Hepatocyte (in vitro differentiated cells): ENCODE measurements around the gene VNN1. TPM values are rescaled to one million over a fixed set of nuclear protein-coding genes. Genes with fewer than 3 reads are reported as not detected.

Experiments
- DNase-seq: peaks from one replicate; pipeline ENCODE4 v3.0.0-alpha.2; 2016; ENCODE audit warnings: low spot score
- H2AFZ ChIP-seq: fragments of 200-600 bp; sonication (generic); 2 replicates; pipeline ENCODE4 v1.6.0; 2016; ENCODE audit warnings: antibody characterized with exemption, mild to moderate bottlenecking
- H3K27ac ChIP-seq: fragments of 200-600 bp; sonication (generic); 2 replicates; pipeline ENCODE4 v1.5.1; 2016; ENCODE audit warnings: mild to moderate bottlenecking
- H3K27me3 ChIP-seq: fragments of 200-600 bp; sonication (generic); 2 replicates; pipeline ENCODE4 v1.6.1; 2016
- H3K36me3 ChIP-seq: fragments of 200-600 bp; sonication (generic); replicated peaks from 2 replicates; pipeline ENCODE4 v1.5.1; 2016; ENCODE audit warnings: low read depth; ENCODE audit not compliant: insufficient read depth
- H3K4me1 ChIP-seq: fragments of 200-600 bp; sonication (generic); 2 replicates; pipeline ENCODE4 v1.5.1; 2016; ENCODE audit warnings: mild to moderate bottlenecking, moderate library complexity; ENCODE audit not compliant: insufficient read depth
- H3K4me2 ChIP-seq: fragments of 200-600 bp; sonication (generic); 2 replicates; pipeline ENCODE4 v1.6.0; 2016
- H3K4me3 ChIP-seq: fragments of 200-600 bp; sonication (generic); 2 replicates; pipeline ENCODE4 v1.5.1; 2016; ENCODE audit warnings: mild to moderate bottlenecking
- H3K79me2 ChIP-seq: fragments of 200-600 bp; sonication (generic); 2 replicates; pipeline ENCODE4 v1.6.0; 2017; ENCODE audit warnings: mild to moderate bottlenecking
- H3K9me2 ChIP-seq: fragments of 200-600 bp; sonication (generic); replicated peaks from 2 replicates; pipeline ENCODE4 v1.6.0; 2017; ENCODE audit warnings: mild to moderate bottlenecking; ENCODE audit not compliant: insufficient read depth
- H3K9me3 ChIP-seq: fragments of 200-600 bp; sonication (generic); 2 replicates; pipeline ENCODE4 v1.5.1; 2016; ENCODE audit warnings: low read depth, mild to moderate bottlenecking
- H4K20me1 ChIP-seq: fragments of 200-600 bp; sonication (generic); 2 replicates; pipeline ENCODE4 v1.6.0; 2016; ENCODE audit warnings: mild to moderate bottlenecking; ENCODE audit not compliant: insufficient read depth, poor library complexity, severe bottlenecking
- CTCF ChIP-seq: fragments of 200-600 bp; sonication (generic); IDR thresholded peaks from 2 replicates; pipeline ENCODE4 v1.5.1; 2016; ENCODE audit warnings: antibody characterized with exemption, mild to moderate bottlenecking; ENCODE audit not compliant: poor library complexity
- EZH2 ChIP-seq: fragments of 200-600 bp; sonication (generic); IDR thresholded peaks from 2 replicates; pipeline ENCODE4 v1.6.1; 2016; ENCODE audit warnings: antibody characterized with exemption, mild to moderate bottlenecking, borderline replicate concordance
- EZH2phosphoT487 ChIP-seq: fragments of 200-600 bp; sonication (generic); IDR thresholded peaks from one replicate; pipeline ENCODE4 v1.6.1; 2018; ENCODE audit warnings: antibody characterized with exemption, mild to moderate bottlenecking, low read depth, moderate library complexity; ENCODE audit not compliant: unreplicated experiment, severe bottlenecking
- WGBS: methylation state at CpG from one replicate; pipeline ENCODE4 v1.1.6; 2016; ENCODE audit warnings: low lambda C conversion rate; ENCODE audit errors: missing lambda C conversion rate; 5-methylcytosine and 5-hydroxymethylcytosine counted together
- polyA plus RNA-seq: library from polyadenylated mRNA; unstranded; fragments of >200 nt; fragmentation: Nextera tagmentation; extraction: Ambion mirVana; gene quantifications from 2 replicates; pipeline ENCODE4 v1.2.1, GENCODE V29; 2016
- total RNA-seq: library from RNA; depleted of rRNA; stranded (reverse); fragments of >200 nt; gene quantifications from 2 replicates; pipeline ENCODE4 v1.2.3, GENCODE V29; 2014

The VNN1 gene
- total and polyA plus RNA-seq, 2 experiments from 2014 or later = 0.93 to 1.4 TPM

- Histone ChIP-seq H3K79me2 (no peaks in the 10 kb centered on the region), H3K9me3 (no peaks in the 10 kb centered on the region), H3K4me3 (no peak overlapping the region), H4K20me1 (no peaks in the 10 kb centered on the region), H3K27ac (no peak overlapping the region), H3K4me2 (no peak overlapping the region), H3K27me3 (no peaks in the 10 kb centered on the region), H3K4me1 (peaks cover 7% of the 10 kb centered on the region), H3K36me3 (no peaks in the 10 kb centered on the region), H3K9me2 (no peaks in the 10 kb centered on the region), H2AFZ (no peak overlapping the region)
- TF ChIP-seq EZH2phosphoT487 = no peak
- TF ChIP-seq CTCF = peak; percentile 40
- TF ChIP-seq EZH2 = no peak
- DNase-seq = peak; percentile 64
- 46% methylated on average over 5 of the region's 5 CpGs for WGBS
Observed at GRCh38 chr6:132715204-132715603, 1.3 kb upstream of the VNN1 start.

- no peak overlapping the region for H3K27ac ChIP-seq
- H3K9me2 ChIP-seq = no peaks in the 10 kb centered on the region
- H3K36me3 ChIP-seq = no peaks in the 10 kb centered on the region
- H2AFZ ChIP-seq = no peak overlapping the region
- H3K4me2 ChIP-seq = no peak overlapping the region
- TF ChIP-seq EZH2 (no peak), EZH2phosphoT487 (no peak), CTCF (no peak)
- 87% methylated on average over 3 of the region's 3 CpGs for WGBS
- DNase-seq = no peak
- no peaks in the 10 kb centered on the region for H3K79me2 ChIP-seq
- H3K4me3 ChIP-seq = no peak overlapping the region
- H3K27me3 ChIP-seq = no peaks in the 10 kb centered on the region
- H3K4me1 ChIP-seq = peaks cover 2% of the 10 kb centered on the region
- H4K20me1 ChIP-seq = no peaks in the 10 kb centered on the region
- no peaks in the 10 kb centered on the region for H3K9me3 ChIP-seq
Observed at GRCh38 chr6:132714160-132714559, 305 bp upstream of the VNN1 start.

- WGBS = 74% methylated on average over 4 of the region's 4 CpGs
- Histone ChIP-seq H3K36me3 (no peaks in the 10 kb centered on the region), H3K27me3 (no peaks in the 10 kb centered on the region), H2AFZ (no peak overlapping the region), H3K4me2 (no peak overlapping the region), H3K4me1 (no peaks in the 10 kb centered on the region), H3K9me2 (no peaks in the 10 kb centered on the region), H4K20me1 (no peaks in the 10 kb centered on the region), H3K79me2 (no peaks in the 10 kb centered on the region), H3K27ac (no peak overlapping the region), H3K9me3 (no peaks in the 10 kb centered on the region), H3K4me3 (no peak overlapping the region)
- DNase-seq = no peak
- no peak for TF ChIP-seq EZH2
- TF ChIP-seq EZH2phosphoT487 = no peak
- no peak for TF ChIP-seq CTCF
Observed at GRCh38 chr6:132712366-132712765, 1.5 kb downstream of the VNN1 start.

GRCh38 chr6:132708771-132709170 lies 5.1 kb downstream of the VNN1 start:
- DNase-seq = no peak
- Histone ChIP-seq H4K20me1 (no peaks in the 10 kb centered on the region), H3K9me2 (no peaks in the 10 kb centered on the region), H3K4me2 (no peak overlapping the region), H3K4me1 (no peaks in the 10 kb centered on the region), H3K4me3 (no peak overlapping the region), H3K36me3 (no peaks in the 10 kb centered on the region), H2AFZ (no peak overlapping the region), H3K79me2 (no peaks in the 10 kb centered on the region), H3K27me3 (no peaks in the 10 kb centered on the region), H3K9me3 (peaks cover 3% of the 10 kb centered on the region), H3K27ac (no peak overlapping the region)
- no peak for TF ChIP-seq EZH2phosphoT487
- no peak for TF ChIP-seq CTCF
- TF ChIP-seq EZH2 = no peak
- 85% methylated on average over 3 of the region's 3 CpGs for WGBS
